Nephron (organoid): ENCODE measurements around the gene ASH1L.

Source experiments
- H3K27ac Mint-ChIP-seq, 3 experiments: 2 replicates each; pipeline ENCODE4 v1.8.0; 2020; ENCODE audit warnings: mixed read lengths in 3 of 3, mild to moderate bottlenecking in 2 of 3, moderate library complexity in 1 of 3
- H3K27me3 Mint-ChIP-seq: 2 replicates; pipeline ENCODE4 v1.8.0; 2021; ENCODE audit warnings: low read depth, mild to moderate bottlenecking, moderate library complexity, mixed read lengths
- H3K36me3 Mint-ChIP-seq: 2 replicates; pipeline ENCODE4 v1.8.0; 2020; ENCODE audit warnings: low read depth, mixed read lengths
- H3K4me1 Mint-ChIP-seq: 2 replicates; pipeline ENCODE4 v1.8.0; 2020; ENCODE audit warnings: mixed read lengths
- H3K4me3 Mint-ChIP-seq, 3 experiments: 2 replicates each; pipeline ENCODE4 v1.8.0; 2020; ENCODE audit warnings: mild to moderate bottlenecking in 3 of 3, mixed read lengths in 3 of 3, moderate library complexity in 2 of 3
- H3K9me3 Mint-ChIP-seq: 2 replicates; pipeline ENCODE4 v1.8.0; 2020; ENCODE audit warnings: mixed read lengths
- TF ChIP-seq, protein P1 (sequence below), 3 experiments: fragments of 200-600 bp; sonication (generic); IDR thresholded peaks; one replicate each; pipeline ENCODE4 v1.5.0; 2021; ENCODE audit warnings: antibody characterized with exemption in 3 of 3; ENCODE audit not compliant: unreplicated experiment in 3 of 3

The ASH1L gene

DNA sequence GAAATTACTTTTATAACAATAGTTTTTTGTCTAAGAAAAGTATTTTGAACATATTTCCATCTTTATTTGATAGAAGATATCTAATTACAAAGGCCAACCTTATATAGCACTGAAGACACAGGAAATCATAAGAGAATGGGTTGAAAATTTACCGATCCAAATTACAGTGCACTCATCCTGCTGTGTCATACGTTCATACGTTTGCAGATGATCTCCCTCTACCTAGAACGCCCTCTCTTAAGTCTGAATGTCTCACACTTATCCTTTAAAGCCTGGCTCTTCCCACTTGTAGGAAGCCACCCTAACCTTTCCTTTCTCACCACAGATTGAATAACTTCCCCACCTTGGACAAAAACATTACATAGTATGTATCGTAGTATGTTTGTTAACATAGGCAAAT lies 9.3 kb downstream of the ASH1L start:
- peaks cover 41% of the 10 kb centered on the region for H3K36me3 Mint-ChIP-seq

GRCh38 chr1:155548706-155549105 lies 13.9 kb downstream of the ASH1L start:
- peaks cover 9% of the 10 kb centered on the region for H3K4me1 Mint-ChIP-seq
- H3K27ac Mint-ChIP-seq = peak overlapping the region in 1 of 3 experiments; percentile 41
- peaks cover 29% of the 10 kb centered on the region for H3K36me3 Mint-ChIP-seq
- peaks cover 3% of the 10 kb centered on the region for H3K27me3 Mint-ChIP-seq
- no peak overlapping the region for H3K4me3 Mint-ChIP-seq
- H3K9me3 Mint-ChIP-seq = no peaks in the 10 kb centered on the region
- TF ChIP-seq, protein P1, sequence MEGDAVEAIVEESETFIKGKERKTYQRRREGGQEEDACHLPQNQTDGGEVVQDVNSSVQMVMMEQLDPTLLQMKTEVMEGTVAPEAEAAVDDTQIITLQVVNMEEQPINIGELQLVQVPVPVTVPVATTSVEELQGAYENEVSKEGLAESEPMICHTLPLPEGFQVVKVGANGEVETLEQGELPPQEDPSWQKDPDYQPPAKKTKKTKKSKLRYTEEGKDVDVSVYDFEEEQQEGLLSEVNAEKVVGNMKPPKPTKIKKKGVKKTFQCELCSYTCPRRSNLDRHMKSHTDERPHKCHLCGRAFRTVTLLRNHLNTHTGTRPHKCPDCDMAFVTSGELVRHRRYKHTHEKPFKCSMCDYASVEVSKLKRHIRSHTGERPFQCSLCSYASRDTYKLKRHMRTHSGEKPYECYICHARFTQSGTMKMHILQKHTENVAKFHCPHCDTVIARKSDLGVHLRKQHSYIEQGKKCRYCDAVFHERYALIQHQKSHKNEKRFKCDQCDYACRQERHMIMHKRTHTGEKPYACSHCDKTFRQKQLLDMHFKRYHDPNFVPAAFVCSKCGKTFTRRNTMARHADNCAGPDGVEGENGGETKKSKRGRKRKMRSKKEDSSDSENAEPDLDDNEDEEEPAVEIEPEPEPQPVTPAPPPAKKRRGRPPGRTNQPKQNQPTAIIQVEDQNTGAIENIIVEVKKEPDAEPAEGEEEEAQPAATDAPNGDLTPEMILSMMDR (IDR thresholded peaks at IDR 0.05; ENCODE audit: unreplicated experiment in 3 of 3) = no peak

More for the DNA sequence above, 9.3 kb downstream of the ASH1L start:
- H3K9me3 Mint-ChIP-seq = no peaks in the 10 kb centered on the region
- H3K27me3 Mint-ChIP-seq = peaks cover 3% of the 10 kb centered on the region
- H3K4me3 Mint-ChIP-seq = no peak overlapping the region
- TF ChIP-seq, protein P1 (IDR thresholded peaks at IDR 0.05; ENCODE audit: unreplicated experiment in 3 of 3) = no peak
- peaks cover 4% of the 10 kb centered on the region for H3K4me1 Mint-ChIP-seq
- no peak overlapping the region for H3K27ac Mint-ChIP-seq

- H3K27ac Mint-ChIP-seq = peak overlapping the region in 1 of 3 experiments; percentile 22
- no peaks in the 10 kb centered on the region for H3K27me3 Mint-ChIP-seq
- no peak overlapping the region for H3K4me3 Mint-ChIP-seq
- peaks cover 22% of the 10 kb centered on the region for H3K4me1 Mint-ChIP-seq
- no peaks in the 10 kb centered on the region for H3K36me3 Mint-ChIP-seq
- H3K9me3 Mint-ChIP-seq = no peaks in the 10 kb centered on the region
- TF ChIP-seq, protein P1 (IDR thresholded peaks at IDR 0.05; ENCODE audit: unreplicated experiment in 3 of 3) = no peak
These were observed 22.4 kb downstream of the ASH1L start for GRCh38 chr1:155540000-155540874.

DNA sequence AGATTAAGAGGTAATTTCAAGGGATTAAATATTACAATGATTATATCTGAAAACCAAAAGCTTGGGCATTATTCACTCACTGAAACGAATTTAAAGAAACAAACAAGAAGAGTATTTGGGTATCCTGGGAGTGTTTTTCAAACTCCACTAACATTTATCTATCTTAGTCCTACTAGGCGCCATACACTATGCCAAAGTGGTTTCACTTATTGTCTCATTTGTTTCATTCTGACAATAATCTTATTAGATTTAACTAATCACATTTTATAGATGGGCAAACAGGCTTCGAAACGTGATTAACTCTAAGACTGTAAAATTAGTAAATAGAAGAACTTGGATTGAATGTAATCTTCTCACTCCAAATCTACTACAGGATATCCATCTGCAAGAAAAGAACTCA lies 25.4 kb downstream of the ASH1L start:
- Mint-ChIP-seq H3K27me3 (no peaks in the 10 kb centered on the region), H3K4me3 (no peak overlapping the region), H3K9me3 (no peaks in the 10 kb centered on the region), H3K27ac (no peak overlapping the region), H3K4me1 (peaks cover 22% of the 10 kb centered on the region), H3K36me3 (peaks cover 11% of the 10 kb centered on the region)
- TF ChIP-seq, protein P1 (IDR thresholded peaks at IDR 0.05; ENCODE audit: unreplicated experiment in 3 of 3) = no peak

DNA sequence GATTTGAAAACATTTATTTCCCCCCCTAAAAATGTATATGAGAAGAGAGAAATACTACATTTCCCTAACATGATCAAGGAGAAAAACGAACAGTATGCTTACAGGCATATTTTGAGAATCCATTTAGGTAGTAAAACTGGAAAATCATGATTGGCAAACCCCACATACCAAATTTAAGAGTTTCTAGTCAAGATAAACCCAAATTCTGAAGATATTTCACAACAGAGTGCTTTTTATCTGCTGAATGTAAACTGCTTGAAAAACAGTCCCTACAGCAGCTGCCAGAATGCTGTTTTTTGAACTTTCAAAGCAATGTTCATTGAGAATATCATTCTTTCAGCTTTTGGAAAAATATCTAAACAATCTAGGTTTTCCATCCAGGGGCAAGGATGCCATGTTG lies 31.0 kb downstream of the ASH1L start:
- Mint-ChIP-seq H3K27me3 (no peaks in the 10 kb centered on the region), H3K4me1 (peaks cover 6% of the 10 kb centered on the region), H3K36me3 (peaks cover 15% of the 10 kb centered on the region), H3K27ac (peak overlapping the region in 2 of 3 experiments; percentile 11 to 13), H3K4me3 (no peak overlapping the region), H3K9me3 (no peaks in the 10 kb centered on the region)
- TF ChIP-seq, protein P1 (IDR thresholded peaks at IDR 0.05; ENCODE audit: unreplicated experiment in 3 of 3) = no peak

DNA sequence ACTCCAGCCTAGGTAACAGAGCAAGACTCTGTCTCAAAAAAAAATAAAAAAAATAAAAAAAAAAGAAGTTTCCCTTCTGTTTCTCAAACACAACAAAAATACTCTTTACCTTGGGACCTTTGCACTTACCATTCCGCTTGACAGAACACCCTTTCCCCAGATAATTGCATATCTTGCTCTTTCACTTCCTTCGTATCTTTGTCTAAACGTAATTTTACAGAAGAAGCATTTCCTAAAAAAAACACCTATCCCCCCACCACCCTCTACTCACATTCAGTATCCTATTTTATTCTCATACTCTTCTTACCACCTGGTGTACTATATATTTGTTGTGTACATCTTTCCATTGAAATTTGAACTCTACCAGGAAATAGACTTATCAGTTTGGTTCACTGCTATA lies 32.7 kb downstream of the ASH1L start:
- H3K4me1 Mint-ChIP-seq = peaks cover 6% of the 10 kb centered on the region
- H3K27me3 Mint-ChIP-seq = no peaks in the 10 kb centered on the region
- peaks cover 15% of the 10 kb centered on the region for H3K36me3 Mint-ChIP-seq
- H3K27ac Mint-ChIP-seq = no peak overlapping the region
- TF ChIP-seq, protein P1 (IDR thresholded peaks at IDR 0.05; ENCODE audit: unreplicated experiment in 3 of 3) = no peak
- no peaks in the 10 kb centered on the region for H3K9me3 Mint-ChIP-seq
- no peak overlapping the region for H3K4me3 Mint-ChIP-seq
